Aorta (tissue), 5 donors: ENCODE measurements around the gene PDE8A. TPM values are rescaled to one million over a fixed set of nuclear protein-coding genes. Genes with fewer than 3 reads are reported as not detected.
A peak's percentile ranks its signal among the peaks of the same experiment; 100 is the strongest.

Source experiments
- ATAC-seq: fragments of 200-7000 bp; cut with Tn5 transposase; one replicate; pipeline ENCODE4 v1.9.1; 2022; ENCODE audit warnings: moderate library complexity; ENCODE audit not compliant: low FRiP score
- DNase-seq, 2 donors: peaks; one replicate each; pipeline ENCODE4 v3.0.0-alpha.2; 2020
- H3K27ac ChIP-seq, 2 donors: one replicate each; pipeline ENCODE4 v1.5.1; 2013; ENCODE audit warnings: low read length in 2 of 2, mild to moderate bottlenecking in 2 of 2, moderate library complexity in 2 of 2, control low read depth in 1 of 2, inconsistent platforms in 1 of 2, low read depth in 1 of 2
- H3K27me3 ChIP-seq, 2 donors: one replicate each; pipeline ENCODE4 v1.6.1; 2013; ENCODE audit warnings: control low read depth in 1 of 2, low read length in 1 of 2, mild to moderate bottlenecking in 1 of 2, moderate library complexity in 1 of 2; ENCODE audit not compliant: insufficient read depth in 2 of 2, control insufficient read depth in 1 of 2
- H3K36me3 ChIP-seq, 2 donors: one replicate each; pipeline ENCODE4 v1.6.1; 2013; ENCODE audit warnings: control low read depth in 1 of 2, low read length in 1 of 2, mild to moderate bottlenecking in 1 of 2; ENCODE audit not compliant: insufficient read depth in 2 of 2, control insufficient read depth in 1 of 2
- H3K4me1 ChIP-seq, 2 donors: one replicate each; pipeline ENCODE4 v1.6.1; 2013; ENCODE audit warnings: low read length in 2 of 2, control low read depth in 1 of 2, mild to moderate bottlenecking in 1 of 2, moderate library complexity in 1 of 2; ENCODE audit not compliant: insufficient read depth in 2 of 2, control insufficient read depth in 1 of 2
- H3K4me3 ChIP-seq, 2 donors: one replicate each; pipeline ENCODE4 v1.5.1; 2013; ENCODE audit warnings: low read length in 2 of 2, control low read depth in 1 of 2, mild to moderate bottlenecking in 1 of 2
- H3K9me3 ChIP-seq: one replicate; pipeline ENCODE4 v1.6.1; 2013; ENCODE audit warnings: mild to moderate bottlenecking, low read length; ENCODE audit not compliant: control insufficient read depth
- WGBS, 2 donors: extraction: QIAGEN DNeasy Blood & Tissue Kit; methylation state at CpG; one replicate each; pipeline ENCODE4 v1.1.7; 2013; 5-methylcytosine and 5-hydroxymethylcytosine counted together
- intact Hi-C, 2 donors: fragments of 100-400 bp; cut with DNase I; formaldehyde crosslinking; loops; one replicate each; pipeline versions ENCODE4 v1.14.2 to v1.15.0; 2022
- polyA plus RNA-seq, 2 donors: library from polyadenylated mRNA; stranded (reverse); fragments of 200-250 nt; gene quantifications; one replicate each; pipeline ENCODE4 v1.2.3, GENCODE V29; 2013
- total RNA-seq, 2 donors: library from RNA; stranded (reverse); fragmentation: NEBNext Ultra II Directional; extraction: Animal tissue kit (Norgen Biotek cat#: 25700); gene quantifications; one replicate each; pipeline ENCODE4 v1.2.1, GENCODE V29; 2021
- donor health status: healthy with polysubstance abuse.
- donor health status: Bipolar disorder and iron deficiency.
- donor health status: DM: no; HTN: no; CAD: no.
- donor health status: DM: no; HTN: no; CAD: no.
- donor health status: DM: yes; HTN: yes; CAD: no.

The PDE8A gene
- total and polyA plus RNA-seq, 4 donors = 8.5 to 71.1 (median 46.6) TPM

GRCh38 chr15:84968301-84968700 is 13.4 kb upstream of the PDE8A start:
- intact Hi-C loops = no loop called here
- Histone ChIP-seq H3K4me1 (no peaks in the 10 kb centered on the region), H3K36me3 (no peaks in the 10 kb centered on the region), H3K27ac (no peak overlapping the region), H3K4me3 (no peak overlapping the region), H3K9me3 (no peaks in the 10 kb centered on the region), H3K27me3 (no peaks in the 10 kb centered on the region)
- 96 to 97% methylated on average over 3 of the region's 3 CpGs for WGBS, 2 donors
- ATAC-seq (no peak), DNase-seq (no peak)

- DNase-seq = no peak
- 74 to 76% methylated on average over 6 of the region's 6 CpGs for WGBS, 2 donors
- intact Hi-C loops = no loop called here
Measured at GRCh38 chr15:84969257-84969656, 12.4 kb upstream of the PDE8A start.

DNA sequence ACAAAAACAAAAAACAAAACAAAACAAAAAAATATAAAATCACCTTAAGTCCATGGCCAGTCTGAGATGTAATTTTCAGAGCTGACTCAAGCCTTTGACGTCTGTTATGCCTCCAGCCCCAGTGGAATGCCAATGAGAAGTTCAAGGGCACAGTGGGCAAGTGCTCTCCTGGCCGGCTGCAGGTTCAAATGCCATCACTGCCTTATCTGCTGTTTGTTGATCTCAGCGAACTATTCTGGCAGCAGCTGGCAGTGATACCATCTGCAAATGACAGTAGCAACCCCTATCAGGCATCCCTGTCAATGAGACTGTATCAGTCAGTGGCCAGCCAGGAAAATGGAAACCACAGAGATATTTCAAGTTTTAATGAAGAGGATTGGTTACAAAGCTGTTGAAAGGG is 10.8 kb upstream of the PDE8A start:
- H3K9me3 ChIP-seq = no peaks in the 10 kb centered on the region
- no peaks in the 10 kb centered on the region for H3K27me3 ChIP-seq
- intact Hi-C loops = no loop called here
- no peak overlapping the region for H3K27ac ChIP-seq
- ATAC-seq (no peak), DNase-seq (no peak)
- H3K4me3 ChIP-seq = no peak overlapping the region
- H3K36me3 ChIP-seq = no peaks in the 10 kb centered on the region
- H3K4me1 ChIP-seq = no peaks in the 10 kb centered on the region
- WGBS, 2 donors = 89% methylated on average over 3 of the region's 3 CpGs

More at GRCh38 chr15:84969257-84969656, 12.4 kb upstream of the PDE8A start:
- H3K9me3 ChIP-seq = no peaks in the 10 kb centered on the region
- H3K4me1 ChIP-seq = no peaks in the 10 kb centered on the region
- H3K4me3 ChIP-seq = no peak overlapping the region
- no peak for ATAC-seq
- no peaks in the 10 kb centered on the region for H3K36me3 ChIP-seq
- H3K27me3 ChIP-seq = no peaks in the 10 kb centered on the region
- H3K27ac ChIP-seq = no peak overlapping the region

- Histone ChIP-seq H3K27ac (no peak overlapping the region), H3K4me3 (no peak overlapping the region), H3K4me1 (no peaks in the 10 kb centered on the region), H3K9me3 (no peaks in the 10 kb centered on the region), H3K36me3 (no peaks in the 10 kb centered on the region), H3K27me3 (no peaks in the 10 kb centered on the region)
- ATAC-seq = no peak
- no peak for DNase-seq
- intact Hi-C loops = no loop called here
- WGBS, 2 donors = 93 to 94% methylated on average over 16 of the region's 16 CpGs
Measured at GRCh38 chr15:84973492-84974460, 7.9 kb upstream of the PDE8A start.

- intact Hi-C loops = no loop called here
- ATAC-seq (no peak), DNase-seq (no peak)
- no peaks in the 10 kb centered on the region for H3K36me3 ChIP-seq
- no peak overlapping the region for H3K27ac ChIP-seq
- H3K9me3 ChIP-seq = no peaks in the 10 kb centered on the region
- no peak overlapping the region for H3K4me3 ChIP-seq
- WGBS, 2 donors = 82 to 83% methylated on average over 5 of the region's 5 CpGs
- no peaks in the 10 kb centered on the region for H3K4me1 ChIP-seq
- H3K27me3 ChIP-seq = no peaks in the 10 kb centered on the region
Measured at GRCh38 chr15:84975871-84976351, 5.7 kb upstream of the PDE8A start.

GRCh38 chr15:84976746-84977345 is 4.8 kb upstream of the PDE8A start:
- WGBS, 2 donors = 98% methylated on average over 10 of the region's 10 CpGs
- no peaks in the 10 kb centered on the region for H3K36me3 ChIP-seq
- no peaks in the 10 kb centered on the region for H3K27me3 ChIP-seq
- H3K9me3 ChIP-seq = no peaks in the 10 kb centered on the region
- DNase-seq = no peak
- no peak overlapping the region for H3K27ac ChIP-seq
- H3K4me3 ChIP-seq = no peak overlapping the region
- ATAC-seq = no peak
- intact Hi-C loops = no loop called here
- no peaks in the 10 kb centered on the region for H3K4me1 ChIP-seq

DNA sequence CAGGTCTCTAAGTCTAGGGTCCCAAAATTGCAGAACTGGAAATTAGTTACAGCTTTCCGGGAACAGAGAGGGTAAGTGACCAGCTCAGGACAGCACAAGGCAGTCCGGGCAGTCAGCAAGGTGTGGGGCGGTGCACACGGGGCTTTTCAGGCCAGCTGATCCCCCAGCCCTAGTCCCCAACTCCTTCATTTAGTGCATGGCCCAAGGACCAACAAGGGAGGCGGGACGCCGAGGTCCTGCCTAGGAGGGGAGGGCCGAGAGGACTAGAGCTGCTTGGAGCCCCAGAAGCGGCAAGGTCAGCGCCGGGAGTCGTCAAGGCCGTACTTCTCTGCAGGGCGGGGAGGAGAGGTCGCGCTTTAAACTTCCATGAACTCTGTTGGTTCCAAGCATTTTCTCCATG is 2.0 kb upstream of the PDE8A start:
- H3K27ac ChIP-seq = no peak overlapping the region
- intact Hi-C loops = loop anchor here in 1 of 2 donors (10.0 kb wide), 1 partner anchor 65 kb away; no protein-coding TSS in a partner anchor
- H3K27me3 ChIP-seq = no peaks in the 10 kb centered on the region
- no peak for DNase-seq
- WGBS, 2 donors = 47 to 49% methylated on average over 16 of the region's 16 CpGs
- no peak for ATAC-seq
- H3K36me3 ChIP-seq = no peaks in the 10 kb centered on the region
- no peak overlapping the region for H3K4me3 ChIP-seq
- no peaks in the 10 kb centered on the region for H3K9me3 ChIP-seq
- H3K4me1 ChIP-seq = no peaks in the 10 kb centered on the region

DNA sequence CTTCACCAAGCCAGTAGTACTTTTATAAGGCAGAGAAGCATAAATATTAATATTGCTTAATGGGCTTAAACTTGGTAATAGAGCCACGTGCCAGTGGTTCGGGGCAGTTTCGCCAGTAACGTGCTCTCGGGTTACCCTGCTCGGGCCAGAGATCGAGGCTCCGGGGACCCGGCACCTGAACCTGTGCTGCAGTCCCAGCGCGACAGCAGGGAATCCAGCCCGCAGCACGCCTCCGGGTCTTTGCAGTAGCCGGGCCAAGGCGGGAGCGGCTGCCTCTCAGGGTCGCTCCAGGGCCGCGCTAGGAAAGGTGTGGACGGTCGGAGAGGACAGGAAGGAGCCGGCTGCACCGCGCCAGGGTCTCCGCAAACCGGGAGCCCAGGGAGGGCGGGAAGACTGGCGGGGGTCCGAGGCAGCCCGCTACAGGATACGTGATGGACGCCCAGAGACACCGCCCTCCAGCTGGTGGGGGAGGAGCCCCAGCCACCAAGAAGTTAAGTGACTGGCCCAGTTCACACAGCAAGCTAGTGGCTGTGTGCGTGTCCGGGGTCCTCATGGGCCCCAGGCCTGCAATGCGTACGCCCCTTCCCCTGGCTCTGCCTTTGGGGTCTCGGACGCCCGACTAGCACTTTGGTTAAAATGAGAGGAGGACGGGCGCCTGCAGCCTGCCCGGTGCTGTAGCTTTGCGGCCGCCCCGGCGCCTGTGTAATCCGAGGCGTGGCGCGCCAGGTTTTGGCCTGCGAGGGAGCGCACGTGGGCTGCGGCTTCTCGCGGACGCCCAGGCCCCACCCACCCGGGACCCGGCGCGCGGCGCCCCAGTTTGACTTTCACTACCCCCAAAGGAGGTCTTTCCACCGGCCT is 1.2 kb upstream of the PDE8A start:
- 0% methylated on average over 65 to 66 of the region's 66 CpGs for WGBS, 2 donors
- H3K27me3 ChIP-seq = no peaks in the 10 kb centered on the region
- H3K36me3 ChIP-seq = no peaks in the 10 kb centered on the region
- peak; percentile 89 for ATAC-seq
- no peaks in the 10 kb centered on the region for H3K9me3 ChIP-seq
- H3K4me3 ChIP-seq = peak overlapping the region; percentile 54 to 58
- H3K4me1 ChIP-seq = no peaks in the 10 kb centered on the region
- peak; percentile 91 to 94 for DNase-seq
- intact Hi-C loops = loop anchor here in 1 of 2 donors (10.0 kb wide), 1 partner anchor 64 kb away; no protein-coding TSS in a partner anchor
- H3K27ac ChIP-seq = peak overlapping the region; percentile 17 to 73
